Skeletal muscle tissue (tissue), 1 donor: ENCODE measurements around the gene OR10H2. TPM values are rescaled to one million over a fixed set of nuclear protein-coding genes. Genes with fewer than 3 reads are reported as not detected.

Experiments used
- total RNA-seq: library from RNA; depleted of rRNA; stranded (reverse); fragments of >200 nt; gene quantifications from one replicate; pipeline ENCODE4 v1.2.3, GENCODE V29; 2014

Gene OR10H2
- total RNA-seq, 1 donor from 2014 or later = not detected

Other genes starting within 250 kb of the OR10H2 start
- not detected for gene PGLYRP2, start 248.5 kb upstream of the OR10H2 start, total RNA-seq
- gene CYP4F22, start 219.5 kb upstream of the OR10H2 start, total RNA-seq = not detected
- gene CYP4F8, start 112.8 kb upstream of the OR10H2 start, total RNA-seq = not detected
- gene CYP4F3, start 87.1 kb upstream of the OR10H2 start, total RNA-seq = 0.52 TPM
- gene CYP4F12, start 54.9 kb upstream of the OR10H2 start, total RNA-seq = 1.0 TPM
- not detected for gene OR10H3, start 10.0 kb downstream of the OR10H2 start, total RNA-seq
- not detected for gene OR10H5, start 59.6 kb downstream of the OR10H2 start, total RNA-seq
- gene OR10H1, start 87.6 kb downstream of the OR10H2 start, total RNA-seq = not detected
- not detected for gene CYP4F2, start 170.1 kb downstream of the OR10H2 start, total RNA-seq
- not detected for gene CYP4F11, start 206.5 kb downstream of the OR10H2 start, total RNA-seq
- not detected for gene OR10H4, start 221.0 kb downstream of the OR10H2 start, total RNA-seq